Parathyroid adenoma (tissue), 2 donors: ENCODE measurements around the gene COL2A1.

Experiments used
- H2AFZ ChIP-seq: fragments of 300-600 bp; sonication (generic); one replicate; pipeline ENCODE4 v1.7.0; 2017; ENCODE audit warnings: antibody characterized with exemption, mild to moderate bottlenecking
- H3K27ac ChIP-seq: fragments of 300-600 bp; sonication (generic); one replicate; pipeline ENCODE4 v1.7.0; 2017
- H3K27me3 ChIP-seq: fragments of 300-600 bp; sonication (generic); one replicate; pipeline ENCODE4 v1.7.0; 2017; ENCODE audit warnings: low read length; ENCODE audit not compliant: control insufficient read depth, insufficient read depth
- H3K36me3 ChIP-seq: fragments of 300-600 bp; sonication (generic); one replicate; pipeline ENCODE4 v1.7.0; 2017; ENCODE audit warnings: low read length; ENCODE audit not compliant: control insufficient read depth, insufficient read depth
- H3K4me1 ChIP-seq: fragments of 300-600 bp; sonication (generic); one replicate; pipeline ENCODE4 v1.7.0; 2017; ENCODE audit warnings: control low read depth
- H3K4me2 ChIP-seq: fragments of 300-600 bp; sonication (generic); one replicate; pipeline ENCODE4 v1.7.0; 2017; ENCODE audit warnings: low read length
- H3K4me3 ChIP-seq: fragments of 300-600 bp; sonication (generic); one replicate; pipeline ENCODE4 v1.7.0; 2017; ENCODE audit warnings: low read depth, low read length
- H3K79me2 ChIP-seq: fragments of 300-600 bp; sonication (generic); one replicate; pipeline ENCODE4 v1.7.0; 2017; ENCODE audit warnings: control low read depth
- H3K9ac ChIP-seq: fragments of 300-600 bp; sonication (generic); one replicate; pipeline ENCODE4 v1.7.0; 2017; ENCODE audit warnings: mild to moderate bottlenecking
- H3K9me3 ChIP-seq: fragments of 300-600 bp; sonication (generic); one replicate; pipeline ENCODE4 v1.7.0; 2017; ENCODE audit warnings: low read length; ENCODE audit not compliant: control insufficient read depth
- TF ChIP-seq, protein P1 (sequence below): fragments of 300-600 bp; sonication (generic); IDR thresholded peaks from one replicate; pipeline ENCODE4 v1.7.0; 2017; ENCODE audit warnings: antibody characterized with exemption, mild to moderate bottlenecking
- donor health status: primary hyperparathyroidism.

The COL2A1 gene

DNA sequence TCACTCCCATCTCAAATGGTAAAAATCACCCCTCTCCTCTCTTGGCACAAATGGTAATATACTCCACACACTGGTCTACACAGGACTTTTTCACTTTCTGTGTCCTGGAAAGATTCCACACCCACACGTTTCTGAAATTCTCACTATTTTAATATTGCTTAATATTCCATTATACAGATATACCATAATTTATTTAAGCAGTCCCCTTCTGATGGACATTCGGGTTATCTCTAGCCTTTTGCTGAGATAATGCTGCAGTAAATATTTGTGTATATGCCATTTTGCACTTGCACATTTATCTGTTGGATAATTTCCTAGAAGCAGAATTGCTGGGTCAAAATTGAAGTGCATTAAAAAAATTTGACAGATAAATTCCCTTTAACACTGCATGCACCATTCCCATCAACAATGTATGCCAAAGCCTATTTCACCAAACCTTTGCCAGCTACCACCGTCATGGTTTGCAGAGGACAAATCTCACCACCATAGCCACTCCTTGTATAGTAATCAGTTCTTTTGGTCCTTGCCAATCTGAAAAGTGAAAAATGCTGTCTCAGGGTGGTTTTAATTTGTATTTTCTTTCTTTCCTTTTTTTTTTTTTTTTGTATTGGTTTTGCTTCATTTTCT, 15.5 kb upstream of the COL2A1 start:
- Histone ChIP-seq H2AFZ (no peak overlapping the region), H3K27me3 (no peaks in the 10 kb centered on the region), H3K27ac (no peak overlapping the region), H3K4me2 (no peak overlapping the region), H3K4me3 (no peak overlapping the region), H3K36me3 (no peaks in the 10 kb centered on the region), H3K9me3 (no peaks in the 10 kb centered on the region), H3K79me2 (no peaks in the 10 kb centered on the region), H3K9ac (no peak overlapping the region), H3K4me1 (peaks cover 36% of the 10 kb centered on the region)
- TF ChIP-seq, protein P1, sequence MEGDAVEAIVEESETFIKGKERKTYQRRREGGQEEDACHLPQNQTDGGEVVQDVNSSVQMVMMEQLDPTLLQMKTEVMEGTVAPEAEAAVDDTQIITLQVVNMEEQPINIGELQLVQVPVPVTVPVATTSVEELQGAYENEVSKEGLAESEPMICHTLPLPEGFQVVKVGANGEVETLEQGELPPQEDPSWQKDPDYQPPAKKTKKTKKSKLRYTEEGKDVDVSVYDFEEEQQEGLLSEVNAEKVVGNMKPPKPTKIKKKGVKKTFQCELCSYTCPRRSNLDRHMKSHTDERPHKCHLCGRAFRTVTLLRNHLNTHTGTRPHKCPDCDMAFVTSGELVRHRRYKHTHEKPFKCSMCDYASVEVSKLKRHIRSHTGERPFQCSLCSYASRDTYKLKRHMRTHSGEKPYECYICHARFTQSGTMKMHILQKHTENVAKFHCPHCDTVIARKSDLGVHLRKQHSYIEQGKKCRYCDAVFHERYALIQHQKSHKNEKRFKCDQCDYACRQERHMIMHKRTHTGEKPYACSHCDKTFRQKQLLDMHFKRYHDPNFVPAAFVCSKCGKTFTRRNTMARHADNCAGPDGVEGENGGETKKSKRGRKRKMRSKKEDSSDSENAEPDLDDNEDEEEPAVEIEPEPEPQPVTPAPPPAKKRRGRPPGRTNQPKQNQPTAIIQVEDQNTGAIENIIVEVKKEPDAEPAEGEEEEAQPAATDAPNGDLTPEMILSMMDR = no peak

DNA sequence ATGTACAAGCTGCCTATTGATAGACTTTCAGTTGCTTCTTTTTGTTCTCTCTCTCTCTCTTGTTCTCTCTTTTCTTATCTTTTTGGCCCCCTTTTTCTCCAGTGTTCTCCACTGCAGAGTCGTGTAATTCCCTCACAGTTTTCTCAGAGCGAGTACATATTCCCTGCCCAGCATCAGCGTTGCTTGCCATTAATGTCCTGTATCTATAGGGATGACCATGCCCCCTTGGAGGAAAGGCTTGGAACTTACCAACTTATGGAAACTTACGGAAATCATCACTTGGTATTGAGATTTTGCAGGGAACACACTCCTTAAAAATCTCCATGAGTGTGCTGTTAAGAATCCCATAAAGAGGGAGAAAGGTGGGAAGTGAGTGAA, 14.3 kb upstream of the COL2A1 start:
- Histone ChIP-seq H3K4me2 (no peak overlapping the region), H3K79me2 (no peaks in the 10 kb centered on the region), H3K9ac (no peak overlapping the region), H2AFZ (no peak overlapping the region), H3K4me1 (peaks cover 29% of the 10 kb centered on the region), H3K27ac (no peak overlapping the region), H3K9me3 (no peaks in the 10 kb centered on the region), H3K27me3 (no peaks in the 10 kb centered on the region), H3K4me3 (no peak overlapping the region), H3K36me3 (no peaks in the 10 kb centered on the region)
- TF ChIP-seq, protein P1 = no peak

DNA sequence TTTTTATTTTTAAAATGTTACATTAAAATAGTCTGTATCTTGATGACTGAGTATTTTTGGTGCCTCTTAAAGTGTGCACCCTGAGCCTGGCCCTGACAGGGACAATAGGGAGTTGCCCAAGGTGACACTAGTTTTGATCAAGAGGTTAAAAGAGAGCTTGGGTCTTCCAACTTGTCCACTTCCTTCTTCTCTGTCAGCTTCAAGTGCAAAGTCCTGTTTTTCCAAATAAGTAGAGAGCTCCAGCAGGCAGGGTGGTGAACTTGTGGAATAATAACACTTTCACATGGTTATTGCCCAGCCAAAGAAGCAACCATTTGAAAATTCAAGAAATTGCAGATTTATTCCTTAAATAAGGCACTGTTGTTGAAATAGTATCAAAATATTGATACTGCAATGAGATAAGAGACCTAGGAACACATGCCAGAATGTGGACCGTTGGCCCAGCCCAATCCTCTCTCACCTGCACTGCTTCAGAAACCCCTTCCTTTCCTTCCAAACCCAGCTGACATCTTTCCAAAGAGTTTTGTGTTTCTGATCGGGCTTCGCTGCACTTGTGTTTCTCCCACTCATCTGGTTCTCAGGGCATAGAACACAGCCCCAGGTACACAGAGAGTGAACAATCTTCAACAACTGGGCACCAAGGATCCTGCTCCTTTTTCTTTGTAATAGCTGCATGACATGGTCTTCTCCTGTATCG, 13.8 kb upstream of the COL2A1 start:
- Histone ChIP-seq H3K4me3 (no peak overlapping the region), H3K27ac (no peak overlapping the region), H3K27me3 (no peaks in the 10 kb centered on the region), H3K4me2 (no peak overlapping the region), H3K79me2 (no peaks in the 10 kb centered on the region), H2AFZ (no peak overlapping the region), H3K4me1 (peaks cover 24% of the 10 kb centered on the region), H3K9me3 (no peaks in the 10 kb centered on the region), H3K9ac (no peak overlapping the region), H3K36me3 (no peaks in the 10 kb centered on the region)
- TF ChIP-seq, protein P1 = no peak

DNA sequence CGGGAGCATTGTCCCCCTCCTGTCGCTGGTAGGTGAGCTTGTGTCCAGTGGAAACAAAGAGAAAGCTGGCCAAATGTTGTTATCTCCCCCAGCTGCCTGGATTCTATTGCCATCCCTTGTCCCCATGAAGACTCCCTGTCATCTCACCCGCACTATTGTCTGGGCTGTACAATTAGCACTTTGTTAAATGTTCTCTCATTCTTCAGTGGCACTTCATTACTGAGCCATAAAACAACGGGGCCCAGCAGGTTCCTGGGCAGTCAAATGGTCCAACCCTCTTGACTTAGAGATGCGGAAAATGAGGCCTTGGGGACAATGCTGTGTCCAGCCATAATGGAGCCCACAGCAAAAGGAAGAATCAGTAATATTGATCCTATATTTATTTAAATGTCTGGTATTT, 13.2 kb upstream of the COL2A1 start:
- no peak overlapping the region for H3K4me3 ChIP-seq
- no peak overlapping the region for H3K27ac ChIP-seq
- H3K36me3 ChIP-seq = no peaks in the 10 kb centered on the region
- H3K9ac ChIP-seq = no peak overlapping the region
- H3K4me2 ChIP-seq = no peak overlapping the region
- H3K4me1 ChIP-seq = peaks cover 19% of the 10 kb centered on the region
- no peaks in the 10 kb centered on the region for H3K9me3 ChIP-seq
- H2AFZ ChIP-seq = no peak overlapping the region
- TF ChIP-seq, protein P1 = no peak
- no peaks in the 10 kb centered on the region for H3K79me2 ChIP-seq
- no peaks in the 10 kb centered on the region for H3K27me3 ChIP-seq
